ENCODE results near the gene RGS16. TPM values are rescaled to one million over a fixed set of nuclear protein-coding genes. Genes with fewer than 3 reads are reported as not detected.

The RGS16 gene
- total RNA-seq, 1 donor from 2014 or later, result under 0.01 TPM

Other genes with a start within 250 kb of the RGS16 start
- gene GLUL, start 212.6 kb downstream of the RGS16 start, total RNA-seq, result 303 and 411 TPM in 2 replicates
- not detected in 2 replicates for gene TEDDM1, start 203.7 kb downstream of the RGS16 start, total RNA-seq
- gene RGSL1, start 154.2 kb downstream of the RGS16 start, total RNA-seq, result not detected in 2 replicates
- gene RNASEL, start 15.1 kb downstream of the RGS16 start, total RNA-seq, result 2.2 and 5.0 TPM in 2 replicates
- gene RGS8, start 80.2 kb upstream of the RGS16 start, total RNA-seq, result not detected in 2 replicates
- gene NPL, start 185.4 kb upstream of the RGS16 start, total RNA-seq, result 1.8 and 2.1 TPM in 2 replicates
- 190 and 272 TPM in 2 replicates for gene DHX9, start 235.0 kb upstream of the RGS16 start, total RNA-seq